HTERT RPE-1 (cell line): Measurements from ENCODE around the gene C19orf47.

Experiments
- in situ Hi-C: fragments of 300-500 bp; cut with MboI; formaldehyde crosslinking; loops from 4 replicates; pipeline ENCODE4 v1.14.3; 2020; ENCODE audit warnings: low sequenced_read_pairs

The C19orf47 gene

DNA sequence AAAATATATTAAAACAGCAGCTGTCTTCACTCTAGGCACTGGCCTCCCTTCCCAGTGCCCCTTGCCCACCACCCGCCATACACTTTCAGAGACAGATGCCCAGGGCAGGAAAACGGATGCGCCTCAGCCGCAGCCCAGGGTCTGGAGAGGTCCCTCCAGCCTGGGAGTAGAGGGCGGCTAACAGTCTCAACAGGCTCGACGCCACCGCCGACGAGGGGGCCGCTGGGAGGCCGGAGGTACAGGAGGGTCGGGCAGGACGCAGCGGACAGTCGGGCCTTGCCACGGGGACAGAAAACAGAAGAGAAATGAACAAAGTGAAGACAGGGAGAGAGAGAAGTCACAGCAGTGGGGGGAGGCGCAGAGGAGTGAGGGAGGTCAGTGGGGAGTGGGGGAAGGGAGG lies 27.1 kb downstream of the C19orf47 start:
- in situ Hi-C loops, result no loop called here

DNA sequence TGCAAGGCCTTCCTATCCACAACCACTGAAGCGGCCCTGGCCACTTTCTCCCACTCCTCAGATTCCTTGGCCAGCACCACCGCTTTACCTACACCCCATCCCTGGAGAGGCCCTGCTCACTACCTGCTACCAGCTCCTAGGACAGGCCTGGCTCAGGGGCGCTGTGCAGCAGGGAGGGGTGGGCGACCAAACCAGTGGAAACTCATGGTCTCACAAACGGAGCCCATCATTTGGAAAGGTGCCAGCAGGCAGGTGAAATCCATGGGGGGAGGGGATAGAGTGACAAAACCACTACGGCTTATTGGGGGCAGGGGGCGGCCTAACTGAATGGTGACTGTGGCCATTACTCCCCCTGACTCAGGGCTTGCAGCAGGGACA lies 27.6 kb downstream of the C19orf47 start:
- in situ Hi-C loops, result no loop called here

DNA sequence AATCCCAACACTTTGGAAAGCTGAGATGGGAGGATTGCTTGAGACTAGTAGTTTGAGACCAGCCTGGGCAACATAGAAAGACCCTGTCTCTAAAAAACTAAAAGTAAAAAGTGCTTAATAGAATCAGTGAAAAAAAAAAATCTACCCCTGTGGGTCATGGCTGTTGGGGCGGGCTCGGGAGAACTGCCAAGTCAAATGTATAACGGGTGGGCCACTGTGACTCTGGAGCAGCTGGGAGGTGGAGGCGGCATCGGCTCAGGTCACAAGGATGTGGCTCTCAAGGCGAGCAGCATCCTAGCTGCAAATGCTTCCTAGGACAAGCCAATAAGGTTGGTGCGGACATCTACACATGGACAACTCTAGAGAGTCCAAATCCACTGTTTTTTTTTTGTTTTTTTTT lies 30.9 kb downstream of the C19orf47 start:
- in situ Hi-C loops, result no loop called here

DNA sequence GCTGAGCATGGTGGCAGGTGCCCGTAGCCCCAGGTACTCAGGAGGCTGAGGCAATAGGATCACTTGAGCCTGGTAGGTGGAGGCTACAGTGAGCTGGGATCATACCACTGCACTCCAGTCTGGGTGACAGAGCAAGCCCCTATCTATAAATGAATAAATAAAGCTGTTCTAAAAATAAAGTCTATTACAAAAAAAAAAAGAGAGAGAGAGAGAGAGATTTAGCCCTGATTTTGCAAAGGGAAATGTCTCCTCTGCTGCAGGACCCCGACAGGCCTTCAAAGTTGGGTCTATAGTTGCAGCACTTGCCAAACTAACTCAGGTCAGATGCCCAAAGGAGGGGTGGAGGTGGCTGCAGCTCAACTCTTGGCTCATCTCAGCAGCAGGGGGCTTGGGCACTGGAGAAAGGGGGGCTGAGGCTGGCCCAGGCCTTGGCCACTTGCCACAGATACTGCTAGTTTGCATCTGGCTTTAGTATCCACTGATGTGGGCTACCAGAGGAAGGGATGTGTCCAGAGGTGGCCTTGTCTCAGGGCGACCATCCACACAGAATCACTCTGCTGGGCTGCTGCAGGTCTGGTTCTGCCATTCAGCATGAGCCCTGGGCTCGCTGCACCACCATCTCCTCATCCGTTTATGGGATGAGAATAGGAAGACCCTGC lies 32.3 kb downstream of the C19orf47 start:
- in situ Hi-C loops, result no loop called here

DNA sequence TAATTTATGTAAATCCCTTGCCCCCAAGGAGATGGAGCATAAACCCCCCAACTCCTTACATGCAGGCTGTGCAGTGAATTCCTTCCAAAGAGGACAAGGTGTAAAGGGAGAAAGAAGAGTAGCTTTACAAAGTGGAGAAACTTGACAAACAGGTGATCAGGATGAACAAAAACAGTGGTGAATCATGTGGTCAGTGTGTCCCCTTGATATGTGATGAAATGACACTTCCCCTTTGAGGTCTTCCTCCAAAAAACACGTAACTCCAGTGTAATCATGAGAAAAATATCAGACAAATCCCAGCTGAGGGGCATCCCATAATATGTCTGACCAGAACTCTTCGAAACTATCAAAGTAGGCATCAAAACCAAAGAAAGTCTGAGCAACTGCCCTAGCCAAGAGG lies 33.5 kb downstream of the C19orf47 start:
- in situ Hi-C loops, result no loop called here

DNA sequence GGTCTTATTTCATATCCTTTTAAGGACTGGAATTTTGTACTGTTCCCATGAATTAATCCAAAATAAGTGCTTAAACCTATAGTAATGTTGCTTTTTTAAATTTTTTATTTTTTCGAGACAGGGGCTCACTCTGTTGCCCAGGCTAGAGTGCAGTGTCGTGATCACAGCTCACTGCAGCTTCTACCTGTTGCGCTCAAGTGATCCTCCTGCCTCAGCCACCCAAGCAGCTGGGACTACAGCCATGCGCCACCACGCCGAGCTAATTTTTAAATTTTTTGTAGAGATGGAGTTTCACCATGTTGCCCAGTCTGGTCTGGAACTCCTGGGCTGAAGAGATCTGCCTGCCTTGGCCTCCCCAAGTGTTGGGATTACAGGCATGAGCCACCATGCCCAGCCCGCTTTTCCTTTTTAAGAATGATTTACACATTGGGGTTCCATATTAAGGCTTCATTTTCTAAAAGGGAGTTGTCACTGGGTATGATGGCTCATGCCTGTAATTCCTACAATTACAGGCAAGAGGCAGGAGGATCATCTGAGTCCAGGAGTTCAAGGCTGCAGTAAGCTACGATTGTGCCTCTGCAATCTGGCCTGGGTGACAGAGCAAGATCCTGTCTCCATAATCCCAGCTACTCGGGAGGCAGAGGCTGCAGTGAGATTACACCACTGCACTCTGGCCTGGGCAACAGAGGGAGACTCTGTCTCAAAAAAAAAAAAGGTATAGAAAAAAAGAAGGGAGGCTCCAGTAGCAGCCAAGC lies 34.8 kb downstream of the C19orf47 start:
- in situ Hi-C loops, result no loop called here

DNA sequence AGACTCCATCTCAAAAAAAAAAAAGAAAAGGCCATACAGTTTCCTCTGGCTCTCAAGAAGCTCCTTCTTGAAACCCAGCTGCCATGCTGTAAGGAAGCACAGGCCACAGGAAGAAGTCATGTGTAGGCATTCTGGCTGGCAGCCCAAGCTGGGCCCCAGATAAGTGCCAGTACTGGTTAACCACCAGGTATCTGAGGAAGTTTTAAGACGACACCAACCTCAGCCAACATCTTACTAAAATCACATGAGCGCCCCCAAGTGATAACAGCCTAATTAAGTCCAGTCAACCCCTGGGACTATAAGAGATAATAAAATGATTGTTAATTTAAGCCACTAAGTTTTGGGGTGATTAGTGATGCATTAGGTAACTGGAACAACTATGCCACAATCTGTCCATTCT lies 35.7 kb downstream of the C19orf47 start:
- in situ Hi-C loops, result no loop called here

DNA sequence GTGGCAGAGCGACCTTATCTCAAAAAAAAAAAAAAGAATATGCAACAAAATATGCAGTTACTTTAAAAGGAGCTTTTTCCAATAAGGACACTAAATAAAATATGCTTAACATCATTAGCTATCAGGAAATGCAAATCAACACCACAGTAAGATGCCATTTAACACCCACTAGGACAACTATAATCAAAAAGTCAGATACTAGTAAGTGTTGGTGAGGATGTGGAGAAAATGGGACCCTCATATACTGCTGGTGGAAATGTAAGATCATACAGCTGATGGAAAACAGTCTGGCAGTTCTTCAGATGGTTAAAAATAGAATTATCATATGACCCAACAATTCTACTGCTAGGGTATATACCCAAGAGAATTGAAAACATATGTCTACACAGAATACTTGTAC lies 38.5 kb downstream of the C19orf47 start:
- in situ Hi-C loops, result no loop called here

DNA sequence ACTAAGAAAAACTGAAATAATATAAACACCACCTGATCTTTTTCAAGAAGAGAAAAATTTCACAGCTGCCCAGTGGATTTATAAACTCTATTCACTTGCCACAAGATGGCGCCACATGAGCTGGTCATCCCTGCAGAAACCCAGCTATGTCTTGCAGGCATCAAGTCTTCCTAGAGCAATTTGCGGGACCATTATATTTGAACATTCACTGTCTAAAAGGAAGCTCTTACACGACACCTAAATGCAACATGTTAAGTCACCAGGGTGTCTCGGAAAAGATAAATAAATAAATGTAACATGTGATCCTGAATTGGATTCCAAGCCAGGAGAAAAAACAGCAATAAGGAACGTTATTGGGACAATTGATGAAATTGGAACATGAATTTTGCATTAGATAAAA lies 42.8 kb downstream of the C19orf47 start:
- in situ Hi-C loops, result no loop called here

DNA sequence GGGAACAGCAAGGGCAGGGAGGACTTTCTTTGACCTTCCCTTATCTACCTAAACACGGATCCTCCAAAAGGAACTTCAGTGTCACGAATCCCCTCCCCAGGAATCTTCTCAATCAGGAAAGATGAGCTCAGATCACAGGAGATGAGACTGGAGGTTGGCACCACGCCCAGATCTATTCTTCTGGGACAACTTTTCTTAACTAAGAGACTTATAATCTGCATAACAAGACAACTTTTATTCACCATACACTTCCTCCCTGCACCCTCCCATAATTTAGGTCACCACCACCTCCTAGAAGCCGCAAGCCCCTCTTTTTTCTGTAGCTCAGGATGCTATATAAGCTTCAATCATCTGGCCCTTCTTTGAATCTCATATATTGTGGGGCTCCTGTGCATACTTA lies 43.9 kb downstream of the C19orf47 start:
- in situ Hi-C loops, result no loop called here

DNA sequence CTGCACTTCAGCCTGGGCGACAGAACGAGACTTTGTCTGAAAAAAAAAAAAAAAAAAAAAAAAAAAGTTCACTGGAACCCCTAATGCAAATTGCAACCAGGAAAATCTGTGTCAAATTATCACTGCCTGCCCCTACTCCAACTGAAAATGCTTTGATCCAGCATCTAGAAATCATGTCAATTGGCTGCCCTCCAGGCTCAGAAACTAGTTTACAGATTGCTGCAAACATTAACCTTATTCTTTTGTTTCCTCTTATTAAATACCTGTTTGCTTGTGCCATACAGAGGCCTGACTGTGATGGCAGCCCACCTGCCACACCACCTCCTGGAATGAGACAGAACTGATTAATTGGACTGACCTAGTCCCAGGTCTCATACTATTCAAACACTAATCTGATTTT lies 44.4 kb downstream of the C19orf47 start:
- in situ Hi-C loops, result no loop called here

DNA sequence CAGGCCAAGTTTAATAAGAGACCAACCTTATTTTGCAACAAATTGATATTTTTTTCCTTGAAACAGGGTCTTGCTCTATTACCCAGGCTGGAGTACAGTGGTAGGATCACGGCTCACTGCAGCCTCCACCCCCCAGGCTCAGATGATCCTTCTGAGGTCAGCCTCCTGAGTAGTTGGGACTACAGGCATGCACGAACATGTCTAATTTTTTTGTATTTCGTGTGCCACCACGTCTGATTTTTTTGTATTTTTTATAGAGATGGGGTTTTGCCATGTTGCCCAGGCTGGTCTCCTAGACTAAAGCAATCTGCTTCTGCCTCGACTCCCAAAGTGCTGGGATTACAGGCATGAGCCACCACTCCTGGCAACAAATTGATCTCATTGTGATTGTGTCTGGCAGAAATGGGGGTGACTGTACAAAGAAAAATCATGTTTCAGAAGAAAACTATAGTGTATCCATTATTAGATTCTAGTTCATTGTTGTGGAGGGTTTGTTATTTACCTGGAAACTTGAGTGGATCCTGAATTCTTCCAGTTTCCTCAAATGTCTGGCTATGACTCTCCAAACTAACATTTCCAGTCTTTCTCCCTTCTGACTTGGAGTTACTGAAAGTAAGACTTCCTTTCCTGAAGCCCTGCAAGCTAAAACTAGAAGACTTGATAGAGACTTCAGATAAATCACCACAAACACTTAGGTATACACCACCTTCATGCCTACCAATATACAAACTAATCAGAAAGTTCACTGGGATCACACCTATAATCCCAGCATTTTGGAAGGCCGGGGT lies 45.8 kb downstream of the C19orf47 start:
- in situ Hi-C loops, result no loop called here

DNA sequence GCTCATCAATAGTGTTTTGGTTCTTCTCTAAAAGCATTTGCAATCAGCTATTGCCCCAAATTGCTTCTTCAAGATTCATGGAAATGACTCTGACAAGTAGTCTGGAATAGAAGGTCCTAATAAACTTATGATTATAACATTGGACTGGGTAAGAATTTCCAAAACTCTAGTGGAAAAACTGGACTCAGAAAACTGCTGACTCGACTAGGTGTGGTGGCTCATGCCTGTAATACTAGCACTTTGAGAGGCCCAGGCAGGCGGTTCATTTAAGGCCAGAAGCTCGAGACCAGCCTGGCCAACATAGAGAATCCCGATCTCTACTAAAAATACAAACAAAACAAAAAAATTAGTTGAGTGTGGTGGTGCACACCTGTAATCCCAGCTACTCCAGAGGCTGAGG lies 47.5 kb downstream of the C19orf47 start:
- in situ Hi-C loops, result no loop called here

DNA sequence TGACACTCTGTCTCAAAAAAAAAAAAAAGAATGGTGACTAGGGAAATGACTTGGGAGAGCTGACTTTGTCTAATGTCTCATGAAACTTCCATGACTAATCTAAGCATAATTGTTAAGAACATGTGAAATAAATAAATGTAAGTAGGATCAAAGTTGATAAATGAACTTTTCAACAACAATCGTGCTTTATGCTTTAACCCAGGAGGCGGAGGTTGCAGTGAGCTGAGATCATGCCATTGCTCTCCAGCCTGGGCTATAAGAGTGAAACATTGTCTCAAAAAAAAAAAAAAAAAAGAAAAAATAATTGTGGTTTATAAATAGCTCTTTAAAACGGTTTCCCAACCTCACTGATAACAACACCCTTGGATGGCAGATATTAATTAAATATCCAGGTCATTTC lies 50.2 kb downstream of the C19orf47 start:
- in situ Hi-C loops, result no loop called here

DNA sequence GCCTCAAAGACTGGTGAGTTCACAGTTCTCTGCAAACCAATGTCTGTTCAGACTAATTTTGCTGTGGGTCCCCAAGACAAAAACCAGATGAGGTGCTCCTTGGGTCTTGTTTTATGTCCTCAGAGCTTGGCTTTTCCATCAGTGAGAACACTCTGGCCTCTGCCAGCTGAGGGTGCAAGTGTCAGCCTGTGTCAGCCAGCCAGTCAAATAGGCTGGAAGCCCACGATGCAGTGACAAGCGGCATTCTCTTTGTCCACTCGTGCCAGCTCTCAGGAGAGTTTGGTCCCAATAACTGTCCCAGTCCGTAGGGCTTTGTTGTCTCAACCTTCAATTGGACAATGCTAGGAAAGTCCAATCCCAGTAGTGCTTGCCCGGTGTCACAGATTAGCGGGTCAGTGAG lies 53.6 kb downstream of the C19orf47 start:
- in situ Hi-C loops, result no loop called here

DNA sequence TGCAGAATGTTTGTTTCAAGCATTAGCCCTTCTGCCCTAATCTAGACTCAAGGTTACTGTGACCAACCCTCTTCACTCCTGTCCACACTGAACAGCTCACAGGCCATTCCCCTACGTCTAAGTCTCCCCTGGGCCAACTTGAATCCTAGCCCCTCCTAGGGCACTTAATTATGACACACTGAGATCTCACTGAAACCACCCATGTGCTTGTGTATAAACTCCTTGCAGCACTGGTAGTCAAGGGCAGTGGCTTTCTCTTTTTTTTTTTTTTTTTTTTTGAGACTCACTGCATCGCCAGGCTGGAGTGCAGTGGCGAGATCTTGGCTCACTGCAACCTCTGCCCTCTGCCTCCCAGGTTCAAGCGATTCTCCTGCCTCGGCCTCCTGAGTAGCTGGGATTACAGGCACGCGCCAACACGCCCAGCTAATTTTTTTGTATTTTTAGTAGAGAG lies 61.2 kb downstream of the C19orf47 start:
- in situ Hi-C loops, result no loop called here

DNA sequence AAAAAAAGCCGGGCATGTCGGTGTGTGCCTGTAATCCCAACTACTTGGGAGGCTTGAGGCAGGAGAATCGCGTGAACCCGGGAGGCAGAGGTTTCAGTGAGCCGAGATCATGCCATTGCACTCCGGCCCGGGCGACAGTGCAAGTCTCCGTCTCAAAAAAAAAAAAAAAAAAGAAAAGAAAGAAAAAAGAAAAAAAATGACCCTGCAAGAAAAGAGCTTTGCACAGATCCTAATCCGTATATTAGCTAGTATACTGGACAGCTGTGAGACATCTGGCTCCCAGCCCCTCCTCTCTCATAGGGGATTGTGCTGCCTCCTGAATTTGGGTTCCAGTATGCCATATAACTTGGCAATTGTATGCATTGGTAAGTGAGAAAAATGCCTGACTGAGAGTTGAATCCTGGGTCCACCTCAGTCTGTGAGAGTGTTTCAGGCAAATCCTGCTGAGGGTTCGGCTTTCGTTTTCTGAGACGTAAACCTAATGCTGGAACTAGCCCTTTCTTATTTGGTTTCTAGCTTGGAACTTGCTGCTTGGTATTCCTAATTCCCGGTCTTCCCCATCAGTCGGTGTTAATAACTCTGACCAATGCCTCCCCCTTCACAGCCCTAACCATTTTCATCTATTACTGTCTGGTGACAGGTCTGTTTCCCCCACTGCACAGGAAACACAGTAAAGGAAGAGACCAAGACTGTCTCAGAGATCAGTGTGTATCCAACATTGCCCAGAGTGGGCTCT lies 61.8 kb downstream of the C19orf47 start:
- in situ Hi-C loops, result no loop called here

DNA sequence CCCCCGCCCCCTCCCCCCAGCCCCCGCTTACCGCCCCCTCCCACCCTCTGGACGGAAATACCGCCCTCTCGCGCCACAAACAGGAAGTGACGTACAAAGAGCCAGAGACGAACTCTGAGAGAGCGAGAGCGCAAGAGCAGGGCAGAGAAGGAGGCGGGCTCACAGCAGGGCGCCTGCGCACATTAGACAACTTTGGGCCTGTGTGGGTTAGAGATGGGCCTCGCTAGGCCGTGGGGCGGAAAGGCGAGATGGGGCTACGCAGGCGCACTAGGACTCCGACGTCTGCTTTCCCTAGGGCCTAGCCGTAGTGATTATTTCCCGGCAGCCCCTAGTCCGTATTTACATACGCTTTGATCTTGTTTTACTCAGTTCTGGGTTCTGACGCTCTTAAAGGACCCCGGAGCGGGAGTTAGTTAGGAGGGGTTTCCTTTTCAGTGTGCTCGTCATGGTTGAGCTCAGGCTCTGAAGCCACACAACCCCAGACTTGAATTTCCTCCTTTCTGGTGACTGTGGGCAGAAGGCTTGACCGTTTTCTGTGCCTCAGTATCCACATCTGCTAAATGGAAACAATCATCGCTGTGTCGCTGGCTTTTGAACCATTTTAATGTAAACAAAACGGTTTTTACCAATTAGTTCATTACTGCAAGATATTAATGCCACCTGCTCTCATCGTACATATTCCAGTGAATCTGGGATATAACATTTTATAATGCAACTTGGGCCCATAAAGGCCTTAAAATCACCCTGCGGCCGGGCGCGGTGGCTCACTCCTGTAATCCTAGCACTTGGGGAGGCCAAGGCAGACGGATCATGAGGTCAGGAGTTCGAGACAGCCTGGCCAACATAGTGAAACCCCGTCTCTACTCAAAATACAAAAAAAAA lies 62.6 kb downstream of the C19orf47 start:
- in situ Hi-C loops, result no loop called here

DNA sequence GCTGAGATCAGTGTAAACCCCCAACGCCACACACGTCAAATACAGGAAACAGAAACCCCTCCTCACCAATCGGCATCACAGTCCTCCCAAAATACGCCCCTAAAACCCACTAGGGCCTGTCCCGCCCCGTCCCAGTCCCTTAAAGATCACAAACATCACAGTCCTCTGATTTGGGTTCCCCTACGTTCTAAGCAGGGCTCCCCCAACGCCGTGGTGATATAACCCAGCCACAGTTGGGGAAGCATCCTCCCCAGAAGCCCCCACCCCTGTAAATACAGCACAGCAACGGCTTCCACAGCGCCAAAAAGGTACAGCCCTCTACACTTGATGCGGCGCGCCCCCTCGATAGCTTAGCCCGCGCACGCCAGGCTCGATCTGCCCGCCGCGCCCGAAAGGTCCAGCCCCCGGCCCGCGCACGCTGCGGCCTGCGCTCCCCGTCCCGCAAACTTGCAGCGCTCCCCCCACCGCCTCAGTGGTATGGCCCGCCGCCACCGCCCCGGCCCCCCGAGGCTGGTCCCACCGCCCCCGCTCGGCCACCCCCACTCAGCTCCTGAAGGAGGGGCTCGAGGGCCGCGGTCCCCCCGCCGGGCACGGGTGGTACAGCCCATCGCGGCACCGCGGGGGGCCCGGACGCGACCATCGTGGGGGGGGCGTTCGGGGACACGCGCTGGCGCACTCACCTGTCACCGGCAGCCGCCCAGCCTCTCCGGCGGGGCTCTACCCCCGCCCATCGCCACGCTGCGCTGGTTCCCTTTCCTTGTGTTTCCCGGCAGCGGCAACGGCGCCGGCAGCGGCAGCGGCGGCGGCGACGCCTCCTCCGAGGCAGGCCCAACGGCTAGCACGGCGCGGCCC lies 63.5 kb downstream of the C19orf47 start, which contains the start of gene AKT2:
AKT2 (minus strand) TSS at position 845 of the 852 bp plus-strand sequence. CDS start 20,078 bp downstream, outside the sequence.
- in situ Hi-C loops, result no loop called here

DNA sequence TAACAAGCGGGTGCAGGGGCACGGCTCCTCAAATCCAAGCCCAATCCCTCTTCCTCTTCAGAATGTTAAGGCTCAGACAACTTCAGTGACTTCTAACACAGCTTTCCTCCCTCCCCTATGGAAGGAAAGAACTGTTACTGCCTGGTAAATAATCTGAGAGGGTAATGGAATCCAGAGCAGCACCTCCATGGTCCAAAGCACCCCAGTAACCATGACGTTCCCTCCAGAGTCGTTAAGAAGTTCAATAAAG lies 64.0 kb downstream of the C19orf47 start:
- in situ Hi-C loops, result no loop called here
